ENCODE results near the gene OR2V1.
"Not testable (repeated sequence)": the region's sequence is repeated elsewhere in the genome, so short reads cannot be mapped to it uniquely, and the experiment has no call there.

DNA sequence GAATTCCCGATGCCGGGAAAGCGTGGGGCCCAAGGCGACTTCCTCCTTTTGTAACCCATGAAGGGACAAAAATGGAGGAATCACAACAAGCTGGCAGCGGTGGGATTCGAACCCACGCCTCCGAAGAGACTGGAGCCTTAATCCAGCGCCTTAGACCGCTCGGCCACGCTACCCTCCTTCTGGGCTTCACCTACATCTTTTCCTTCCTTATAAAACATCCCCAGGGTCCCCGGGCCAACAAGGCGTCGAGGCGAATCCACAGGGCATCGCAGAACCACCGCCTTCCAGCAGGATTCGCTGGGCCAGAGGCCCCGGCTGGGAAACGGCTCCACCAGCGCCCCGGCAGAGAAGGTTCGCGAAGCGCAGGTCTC is 33.6 kb downstream of the OR2V1 start:
- TF ChIP-seq, protein P1, sequence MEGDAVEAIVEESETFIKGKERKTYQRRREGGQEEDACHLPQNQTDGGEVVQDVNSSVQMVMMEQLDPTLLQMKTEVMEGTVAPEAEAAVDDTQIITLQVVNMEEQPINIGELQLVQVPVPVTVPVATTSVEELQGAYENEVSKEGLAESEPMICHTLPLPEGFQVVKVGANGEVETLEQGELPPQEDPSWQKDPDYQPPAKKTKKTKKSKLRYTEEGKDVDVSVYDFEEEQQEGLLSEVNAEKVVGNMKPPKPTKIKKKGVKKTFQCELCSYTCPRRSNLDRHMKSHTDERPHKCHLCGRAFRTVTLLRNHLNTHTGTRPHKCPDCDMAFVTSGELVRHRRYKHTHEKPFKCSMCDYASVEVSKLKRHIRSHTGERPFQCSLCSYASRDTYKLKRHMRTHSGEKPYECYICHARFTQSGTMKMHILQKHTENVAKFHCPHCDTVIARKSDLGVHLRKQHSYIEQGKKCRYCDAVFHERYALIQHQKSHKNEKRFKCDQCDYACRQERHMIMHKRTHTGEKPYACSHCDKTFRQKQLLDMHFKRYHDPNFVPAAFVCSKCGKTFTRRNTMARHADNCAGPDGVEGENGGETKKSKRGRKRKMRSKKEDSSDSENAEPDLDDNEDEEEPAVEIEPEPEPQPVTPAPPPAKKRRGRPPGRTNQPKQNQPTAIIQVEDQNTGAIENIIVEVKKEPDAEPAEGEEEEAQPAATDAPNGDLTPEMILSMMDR (IDR thresholded peaks at IDR 0.05): not testable (repeated sequence)
- TF ChIP-seq POLR2A (IDR thresholded peaks at IDR 0.05): not testable (repeated sequence)
